ENCODE results near the gene DMTF1. TPM values are rescaled to one million over a fixed set of nuclear protein-coding genes. Genes with fewer than 3 reads are reported as not detected.

DMTF1 gene
- total RNA-seq, 1 experiment from 2014 or later, result 90.5 TPM

GRCh38 chr7:87215046-87215445, 62.8 kb downstream of the DMTF1 start:
- no peak for DNase-seq (ENCODE audit: low spot score)
- Histone ChIP-seq H3K27me3 (replicated peaks; ENCODE audit: insufficient read depth, low read depth, low read length, poor library complexity) (no peaks in the 10 kb centered on the region), H3K36me3 (ENCODE audit: insufficient read depth, low read length, poor library complexity, severe bottlenecking) (no peaks in the 10 kb centered on the region), H3K27ac (ENCODE audit: low read depth, low read length, poor library complexity, severe bottlenecking) (no peak overlapping the region), H3K9me3 (ENCODE audit: low read depth, low read length, poor library complexity, severe bottlenecking) (no peaks in the 10 kb centered on the region), H3K4me1 (ENCODE audit: insufficient read depth, low read length, poor library complexity, severe bottlenecking) (peaks cover 40% of the 10 kb centered on the region), H3K4me3 (ENCODE audit: low read depth, low read length, poor library complexity, severe bottlenecking) (no peak overlapping the region)
- CTCF ChIA-PET, result no interaction called here
- POLR2A ChIA-PET (ENCODE audit: low non-redundant PET), result no interaction called here
- BruUV-seq (replicated peaks), result no TSS peak
- TF ChIP-seq EZH2 (IDR thresholded peaks at IDR 0.05; ENCODE audit: borderline replicate concordance, low read depth, low read length, poor library complexity, severe bottlenecking), result no peak
- TF ChIP-seq, protein P1, sequence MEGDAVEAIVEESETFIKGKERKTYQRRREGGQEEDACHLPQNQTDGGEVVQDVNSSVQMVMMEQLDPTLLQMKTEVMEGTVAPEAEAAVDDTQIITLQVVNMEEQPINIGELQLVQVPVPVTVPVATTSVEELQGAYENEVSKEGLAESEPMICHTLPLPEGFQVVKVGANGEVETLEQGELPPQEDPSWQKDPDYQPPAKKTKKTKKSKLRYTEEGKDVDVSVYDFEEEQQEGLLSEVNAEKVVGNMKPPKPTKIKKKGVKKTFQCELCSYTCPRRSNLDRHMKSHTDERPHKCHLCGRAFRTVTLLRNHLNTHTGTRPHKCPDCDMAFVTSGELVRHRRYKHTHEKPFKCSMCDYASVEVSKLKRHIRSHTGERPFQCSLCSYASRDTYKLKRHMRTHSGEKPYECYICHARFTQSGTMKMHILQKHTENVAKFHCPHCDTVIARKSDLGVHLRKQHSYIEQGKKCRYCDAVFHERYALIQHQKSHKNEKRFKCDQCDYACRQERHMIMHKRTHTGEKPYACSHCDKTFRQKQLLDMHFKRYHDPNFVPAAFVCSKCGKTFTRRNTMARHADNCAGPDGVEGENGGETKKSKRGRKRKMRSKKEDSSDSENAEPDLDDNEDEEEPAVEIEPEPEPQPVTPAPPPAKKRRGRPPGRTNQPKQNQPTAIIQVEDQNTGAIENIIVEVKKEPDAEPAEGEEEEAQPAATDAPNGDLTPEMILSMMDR (conservative IDR thresholded peaks at IDR 0.05; ENCODE audit: low read depth, low read length), result no peak
- intact Hi-C loops (cut with micrococcal nuclease; ENCODE audit: unreplicated experiment), result no loop called here

DNA sequence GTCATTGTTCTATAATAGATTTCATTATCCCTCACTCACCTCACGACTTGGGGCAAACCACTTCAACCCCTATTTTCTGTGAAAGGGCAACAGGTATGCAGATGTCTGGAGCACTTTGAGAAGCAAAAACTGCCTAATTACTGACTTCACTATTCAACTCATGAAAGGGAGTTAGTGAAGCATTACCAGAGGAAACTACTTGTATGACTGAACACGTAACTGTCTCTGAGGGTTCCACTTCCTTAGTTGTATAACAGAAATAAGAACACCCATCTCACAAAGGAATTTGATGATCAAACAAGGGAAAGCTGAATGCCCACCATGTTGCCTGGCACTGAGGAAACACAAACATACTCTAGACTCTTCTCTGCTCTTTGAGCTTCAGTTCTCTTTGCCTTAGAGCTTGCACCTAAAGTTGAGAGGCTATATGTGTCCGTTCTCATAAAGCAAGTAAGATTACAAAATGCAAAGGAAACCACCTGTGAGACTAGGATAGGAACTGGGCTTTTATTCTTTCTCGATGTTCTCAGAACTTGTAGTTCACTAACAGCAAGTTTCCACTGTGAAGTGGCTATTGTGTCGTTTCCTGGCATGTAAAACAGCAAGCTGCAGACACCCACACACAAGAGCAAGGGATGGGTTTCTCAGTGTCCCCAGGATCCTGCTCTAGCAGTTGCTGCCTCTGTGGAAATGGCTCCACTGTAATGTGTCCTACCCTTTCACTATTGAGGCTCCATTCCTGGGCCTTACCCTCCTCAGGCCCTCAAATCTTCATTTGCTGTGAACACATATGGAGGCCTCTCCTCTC, 64.7 kb downstream of the DMTF1 start:
- H3K4me3 ChIP-seq (ENCODE audit: low read depth, low read length, poor library complexity, severe bottlenecking), result no peak overlapping the region
- H3K27me3 ChIP-seq (replicated peaks; ENCODE audit: insufficient read depth, low read depth, low read length, poor library complexity), result peaks cover 9% of the 10 kb centered on the region
- H3K27ac ChIP-seq (ENCODE audit: low read depth, low read length, poor library complexity, severe bottlenecking), result no peak overlapping the region
- BruUV-seq (replicated peaks), result no TSS peak
- intact Hi-C loops (cut with micrococcal nuclease; ENCODE audit: unreplicated experiment), result no loop called here
- POLR2A ChIA-PET (ENCODE audit: low non-redundant PET), result no interaction called here
- CTCF ChIA-PET, result no interaction called here
- peak; percentile 5 for DNase-seq (ENCODE audit: low spot score)
- H3K36me3 ChIP-seq (ENCODE audit: insufficient read depth, low read length, poor library complexity, severe bottlenecking), result no peaks in the 10 kb centered on the region
- H3K9me3 ChIP-seq (ENCODE audit: low read depth, low read length, poor library complexity, severe bottlenecking), result no peaks in the 10 kb centered on the region
- TF ChIP-seq EZH2 (IDR thresholded peaks at IDR 0.05; ENCODE audit: borderline replicate concordance, low read depth, low read length, poor library complexity, severe bottlenecking), result no peak
- TF ChIP-seq, protein P1 (conservative IDR thresholded peaks at IDR 0.05; ENCODE audit: low read depth, low read length), result no peak
- peaks cover 40% of the 10 kb centered on the region for H3K4me1 ChIP-seq (ENCODE audit: insufficient read depth, low read length, poor library complexity, severe bottlenecking)

GRCh38 chr7:87217983-87218653, 65.9 kb downstream of the DMTF1 start:
- POLR2A ChIA-PET (ENCODE audit: low non-redundant PET), result no interaction called here
- intact Hi-C loops (cut with micrococcal nuclease; ENCODE audit: unreplicated experiment), result loop anchor here (2.0 kb wide), 1 partner anchor 65 kb away; the partner anchor contains the start of gene DMTF1
- H3K27me3 ChIP-seq (replicated peaks; ENCODE audit: insufficient read depth, low read depth, low read length, poor library complexity), result peaks cover 14% of the 10 kb centered on the region
- H3K4me1 ChIP-seq (ENCODE audit: insufficient read depth, low read length, poor library complexity, severe bottlenecking), result peaks cover 38% of the 10 kb centered on the region
- no peak overlapping the region for H3K27ac ChIP-seq (ENCODE audit: low read depth, low read length, poor library complexity, severe bottlenecking)
- no peaks in the 10 kb centered on the region for H3K36me3 ChIP-seq (ENCODE audit: insufficient read depth, low read length, poor library complexity, severe bottlenecking)
- peak overlapping the region; percentile 78 for H3K4me3 ChIP-seq (ENCODE audit: low read depth, low read length, poor library complexity, severe bottlenecking)
- TF ChIP-seq, protein P1 (conservative IDR thresholded peaks at IDR 0.05; ENCODE audit: low read depth, low read length), result no peak
- no peak for TF ChIP-seq EZH2 (IDR thresholded peaks at IDR 0.05; ENCODE audit: borderline replicate concordance, low read depth, low read length, poor library complexity, severe bottlenecking)
- DNase-seq (ENCODE audit: low spot score), result no peak
- H3K9me3 ChIP-seq (ENCODE audit: low read depth, low read length, poor library complexity, severe bottlenecking), result no peaks in the 10 kb centered on the region
- TSS peak; percentile 20 for BruUV-seq (replicated peaks)
- CTCF ChIA-PET, result no interaction called here
